Measurements from ENCODE around the gene ARHGAP6. TPM values are rescaled to one million over a fixed set of nuclear protein-coding genes. Genes with fewer than 3 reads are reported as not detected.
"Not testable (repeated sequence)": the region's sequence is repeated elsewhere in the genome, so short reads cannot be mapped to it uniquely, and the experiment has no call there.

Gene ARHGAP6
- total RNA-seq, 1 donor from 2014 or later = 12.0 TPM

GRCh38 chrX:11148401-11148800 lies 517.3 kb downstream of the ARHGAP6 start:
- DNase-seq (ENCODE audit: low spot score) = no peak

- DNase-seq (ENCODE audit: low spot score) = no peak
Measured at GRCh38 chrX:11146411-11146810, 519.3 kb downstream of the ARHGAP6 start.

GRCh38 chrX:11143931-11144678 lies 521.6 kb downstream of the ARHGAP6 start:
- DNase-seq (ENCODE audit: low spot score) = peak; percentile 79

- no peak for DNase-seq (ENCODE audit: low spot score)
Measured at GRCh38 chrX:11138498-11139390, 527.0 kb downstream of the ARHGAP6 start.

GRCh38 chrX:11137543-11138139 lies 528.1 kb downstream of the ARHGAP6 start:
- DNase-seq (ENCODE audit: low spot score) = no peak

- DNase-seq (ENCODE audit: low spot score) = no peak
Measured at GRCh38 chrX:11135564-11136185, 530.0 kb downstream of the ARHGAP6 start.

GRCh38 chrX:11131146-11131545 lies 534.6 kb downstream of the ARHGAP6 start:
- DNase-seq (ENCODE audit: low spot score) = no peak

GRCh38 chrX:11130136-11130535 lies 535.6 kb downstream of the ARHGAP6 start:
- DNase-seq (ENCODE audit: low spot score) = no peak

GRCh38 chrX:11129534-11130105 lies 536.1 kb downstream of the ARHGAP6 start:
- no peak for DNase-seq (ENCODE audit: low spot score)

- no peak for DNase-seq (ENCODE audit: low spot score)
Measured at GRCh38 chrX:11125060-11125459, 540.7 kb downstream of the ARHGAP6 start.

- no peak for DNase-seq (ENCODE audit: low spot score)
Measured at GRCh38 chrX:11124112-11124511, 541.6 kb downstream of the ARHGAP6 start.

GRCh38 chrX:11123087-11123486 lies 542.6 kb downstream of the ARHGAP6 start:
- not testable (repeated sequence) for DNase-seq (ENCODE audit: low spot score)

GRCh38 chrX:11119313-11119943 lies 546.3 kb downstream of the ARHGAP6 start:
- DNase-seq (ENCODE audit: low spot score) = no peak

GRCh38 chrX:11117745-11118144 lies 548.0 kb downstream of the ARHGAP6 start:
- DNase-seq (ENCODE audit: low spot score) = no peak

GRCh38 chrX:11113731-11114130 lies 552.0 kb downstream of the ARHGAP6 start:
- no peak for DNase-seq (ENCODE audit: low spot score)

- no peak for DNase-seq (ENCODE audit: low spot score)
Measured at GRCh38 chrX:11111947-11112346, 553.8 kb downstream of the ARHGAP6 start.

- peak; percentile 82 for DNase-seq (ENCODE audit: low spot score)
Measured at GRCh38 chrX:11111037-11111851, 554.5 kb downstream of the ARHGAP6 start, which contains the start of gene HCCS. Gene HCCS (plus strand): TSS chrX:11111332. CDS start chrX:11112061, 729 bp downstream.

GRCh38 chrX:11109968-11110367 lies 555.8 kb downstream of the ARHGAP6 start:
- DNase-seq (ENCODE audit: low spot score) = no peak

- DNase-seq (ENCODE audit: low spot score) = no peak
Measured at GRCh38 chrX:11108253-11108941, 557.3 kb downstream of the ARHGAP6 start.

- DNase-seq (ENCODE audit: low spot score) = no peak
Measured at GRCh38 chrX:11105080-11105479, 560.6 kb downstream of the ARHGAP6 start.
